HepG2 (cell line): ENCODE data around the gene RNF114. TPM values are rescaled to one million over a fixed set of nuclear protein-coding genes. Genes with fewer than 3 reads are reported as not detected.

ENCODE experiments used
- ARID4A ChIP-seq: sonication (generic); formaldehyde crosslinking; IDR thresholded peaks from 2 replicates; pipeline ENCODE4 v1.5.0; 2020; ENCODE audit warnings: mild to moderate bottlenecking, missing genetic modification reagents, borderline replicate concordance
- ASH2L ChIP-seq: fragments of 300-600, 200-600 bp; sonication (generic); IDR thresholded peaks from 2 replicates; pipeline ENCODE4 v1.7.0; 2017; ENCODE audit warnings: low read depth, mild to moderate bottlenecking, moderate library complexity, mixed read lengths, low read length; ENCODE audit not compliant: insufficient read length
- HDAC2 ChIP-seq: sonication (generic); formaldehyde crosslinking; IDR thresholded peaks from 2 replicates; pipeline ENCODE4 v1.4.0; 2020; ENCODE audit warnings: missing genetic modification reagents
- HIVEP1 ChIP-seq: sonication (generic); formaldehyde crosslinking; IDR thresholded peaks from 2 replicates; pipeline ENCODE4 v1.4.0; 2020; ENCODE audit warnings: mild to moderate bottlenecking, missing genetic modification reagents
- HNRNPH1 ChIP-seq: fragments of 200-400 bp; formaldehyde crosslinking; optimal IDR thresholded peaks from 2 replicates; pipeline ENCODE3; 2017; ENCODE audit warnings: mild to moderate bottlenecking, low read depth, low read length
- IRF2 ChIP-seq: IDR thresholded peaks from 2 replicates; pipeline ENCODE4 v1.6.1; 2018; ENCODE audit warnings: missing genetic modification reagents, missing compliant biosample characterization
- ISX ChIP-seq: sonication (generic); formaldehyde crosslinking; conservative IDR thresholded peaks from 2 replicates; pipeline ENCODE4 v1.5.0; 2020; ENCODE audit warnings: missing genetic modification reagents
- KLF6 ChIP-seq: IDR thresholded peaks from 2 replicates; pipeline ENCODE4 v1.8.0; 2016; ENCODE audit warnings: missing biosample characterization, missing genetic modification reagents
- MYC ChIP-seq: sonication (generic); formaldehyde crosslinking; IDR thresholded peaks from 2 replicates; pipeline ENCODE4 v1.9.0; 2021; ENCODE audit warnings: missing genetic modification reagents, borderline replicate concordance
- NCOR1 ChIP-seq: fragments of 200-600 bp; sonication (generic); IDR thresholded peaks from 2 replicates; pipeline ENCODE4 v1.7.0; 2017; ENCODE audit warnings: antibody characterized with exemption, low read length, borderline replicate concordance
- NPAS2 ChIP-seq: sonication (generic); formaldehyde crosslinking; IDR thresholded peaks from 2 replicates; pipeline ENCODE4 v1.8.0; 2022; ENCODE audit warnings: mild to moderate bottlenecking, missing genetic modification reagents, borderline replicate concordance
- SIX4 ChIP-seq: sonication (generic); formaldehyde crosslinking; IDR thresholded peaks from 2 replicates; pipeline ENCODE4 v1.4.0; 2020; ENCODE audit warnings: missing genetic modification reagents
- SP2 ChIP-seq: sonication (generic); formaldehyde crosslinking; IDR thresholded peaks from 2 replicates; pipeline ENCODE4 v1.5.1; 2020; ENCODE audit warnings: mild to moderate bottlenecking, missing genetic modification reagents
- STAG1 ChIP-seq: sonication (generic); formaldehyde crosslinking; IDR thresholded peaks from 2 replicates; pipeline ENCODE4 v1.4.0; 2020; ENCODE audit warnings: missing genetic modification reagents
- TMF1 ChIP-seq: sonication (generic); formaldehyde crosslinking; IDR thresholded peaks from 2 replicates; pipeline ENCODE4 v1.8.1; 2022; ENCODE audit warnings: low read depth, missing genetic modification reagents
- YY1 ChIP-seq: IDR thresholded peaks from 2 replicates; pipeline ENCODE4 v1.6.1; 2011; ENCODE audit warnings: low read length, low read depth, moderate library complexity, mild to moderate bottlenecking; ENCODE audit not compliant: insufficient read depth, insufficient replicate concordance
- ZNF101 ChIP-seq: sonication (generic); formaldehyde crosslinking; IDR thresholded peaks from 2 replicates; pipeline ENCODE4 v1.4.0; 2020; ENCODE audit warnings: mild to moderate bottlenecking, low read depth, missing genetic modification reagents, borderline replicate concordance
- ZNF138 ChIP-seq: sonication (generic); formaldehyde crosslinking; IDR thresholded peaks from 2 replicates; pipeline ENCODE4 v1.5.0; 2020; ENCODE audit warnings: mild to moderate bottlenecking, low read depth, missing genetic modification reagents
- ZNF296 ChIP-seq: sonication (generic); formaldehyde crosslinking; conservative IDR thresholded peaks from 2 replicates; pipeline ENCODE4 v1.5.0; 2020; ENCODE audit warnings: mild to moderate bottlenecking, missing genetic modification reagents
- ZNF337 ChIP-seq: sonication (generic); formaldehyde crosslinking; IDR thresholded peaks from 2 replicates; pipeline ENCODE4 v1.5.1; 2020; ENCODE audit warnings: missing genetic modification reagents, low read depth, mild to moderate bottlenecking, borderline replicate concordance
- ZNF670 ChIP-seq: sonication (generic); formaldehyde crosslinking; IDR thresholded peaks from 2 replicates; pipeline ENCODE4 v1.8.0; 2022; ENCODE audit warnings: mild to moderate bottlenecking, missing genetic modification reagents, borderline replicate concordance
- ZNF746 ChIP-seq: sonication (generic); formaldehyde crosslinking; IDR thresholded peaks from 2 replicates; pipeline ENCODE4 v1.8.0; 2022; ENCODE audit warnings: mild to moderate bottlenecking, missing genetic modification reagents
- polyA plus RNA-seq, 8 experiments: library from polyadenylated mRNA; depleted of rRNA in 3 of 8; stranded (reverse) in 7 of 8; unstranded in 1 of 8; fragments of >200 nt; fragmentation: Illumina TruSeq in 4 of 8; extraction: Trizol in 4 of 8; gene quantifications; 2 replicates each; pipeline versions ENCODE4 v1.2.1 to v1.2.3, GENCODE V29; 2011 to 2016; ENCODE audit warnings: low read depth in 4 of 8, missing spikeins in 1 of 8, mixed read lengths in 1 of 8; ENCODE audit not compliant: insufficient read depth in 1 of 8
- total RNA-seq, 5 experiments: library from RNA; depleted of rRNA; stranded (reverse); fragments of >200 nt; fragmentation: Illumina TruSeq; extraction: Trizol; gene quantifications; 2 replicates each; pipeline ENCODE4 v1.2.3, GENCODE V29; 2016; ENCODE audit warnings: low read depth in 1 of 5
- TF ChIP-seq, protein P1 (sequence below): sonication (generic); formaldehyde crosslinking; IDR thresholded peaks from 2 replicates; pipeline ENCODE4 v1.8.0; 2022; ENCODE audit warnings: mild to moderate bottlenecking, missing genetic modification reagents, moderate library complexity

The RNF114 gene
- total and polyA plus RNA-seq, 2 of the 13 experiments (the other 11 are each of a cell fraction or from before 2014, with no cell fraction given), result 119 to 126 TPM

GRCh38 chr20:49982346-49983122, 46.3 kb downstream of the RNF114 start, which contains the start of gene SNAI1 (continued):
- TF ChIP-seq ARID4A (peak; percentile 79), ZNF296 (peak; percentile 56; the same call in 1 of the 2 replicates), ASH2L (peak; percentile 74), TMF1 (CRISPR knock-in tag) (peak; percentile 74; the same call in 1 of the 2 replicates), SIX4 (peak; percentile 68), YY1 (peak; percentile 60), KLF6 (CRISPR knock-in tag) (peak; percentile 91), ZNF101 (0 out of 2 replicates have a peak, but pooled peaks have one; percentile 74), STAG1 (CRISPR knock-in tag) (peak; percentile 60), IRF2 (CRISPR knock-in tag) (0 out of 2 replicates have a peak, but pooled peaks have one; percentile 46), ISX (CRISPR knock-in tag) (peak; percentile 92; the same call in 1 of the 2 replicates), ZNF337 (CRISPR knock-in tag) (peak; percentile 86; the same call in 1 of the 2 replicates), SP2 (CRISPR knock-in tag) (peak; percentile 37; the same call in 1 of the 2 replicates), ZNF670 (CRISPR knock-in tag) (peak; percentile 96), HDAC2 (CRISPR knock-in tag) (peak; percentile 83), HIVEP1 (CRISPR knock-in tag) (peak; percentile 74; the same call in 1 of the 2 replicates), HNRNPH1 (no peak), ZNF746 (peak; percentile 76), NCOR1 (no peak), MYC (CRISPR knock-in tag) (peak; percentile 96), NPAS2 (CRISPR knock-in tag) (peak; percentile 13; the same call in 1 of the 2 replicates), ZNF138 (CRISPR knock-in tag) (peak; percentile 89; the same call in 1 of the 2 replicates)
- TF ChIP-seq, protein P1, sequence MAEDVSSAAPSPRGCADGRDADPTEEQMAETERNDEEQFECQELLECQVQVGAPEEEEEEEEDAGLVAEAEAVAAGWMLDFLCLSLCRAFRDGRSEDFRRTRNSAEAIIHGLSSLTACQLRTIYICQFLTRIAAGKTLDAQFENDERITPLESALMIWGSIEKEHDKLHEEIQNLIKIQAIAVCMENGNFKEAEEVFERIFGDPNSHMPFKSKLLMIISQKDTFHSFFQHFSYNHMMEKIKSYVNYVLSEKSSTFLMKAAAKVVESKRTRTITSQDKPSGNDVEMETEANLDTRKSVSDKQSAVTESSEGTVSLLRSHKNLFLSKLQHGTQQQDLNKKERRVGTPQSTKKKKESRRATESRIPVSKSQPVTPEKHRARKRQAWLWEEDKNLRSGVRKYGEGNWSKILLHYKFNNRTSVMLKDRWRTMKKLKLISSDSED, result peak; percentile 89
